HG02678 (cell line): ENCODE data around the gene NUP214.
"Not testable (repeated sequence)": the region's sequence is repeated elsewhere in the genome, so short reads cannot be mapped to it uniquely, and the experiment has no call there.

Source experiments
- ATAC-seq: cut with Tn5 transposase; IDR thresholded peaks from one replicate; pipeline ENCODE4 v1.9.1; 2021; ENCODE audit warnings: mild to moderate bottlenecking, moderate library complexity; ENCODE audit not compliant: unreplicated experiment

NUP214 gene

DNA sequence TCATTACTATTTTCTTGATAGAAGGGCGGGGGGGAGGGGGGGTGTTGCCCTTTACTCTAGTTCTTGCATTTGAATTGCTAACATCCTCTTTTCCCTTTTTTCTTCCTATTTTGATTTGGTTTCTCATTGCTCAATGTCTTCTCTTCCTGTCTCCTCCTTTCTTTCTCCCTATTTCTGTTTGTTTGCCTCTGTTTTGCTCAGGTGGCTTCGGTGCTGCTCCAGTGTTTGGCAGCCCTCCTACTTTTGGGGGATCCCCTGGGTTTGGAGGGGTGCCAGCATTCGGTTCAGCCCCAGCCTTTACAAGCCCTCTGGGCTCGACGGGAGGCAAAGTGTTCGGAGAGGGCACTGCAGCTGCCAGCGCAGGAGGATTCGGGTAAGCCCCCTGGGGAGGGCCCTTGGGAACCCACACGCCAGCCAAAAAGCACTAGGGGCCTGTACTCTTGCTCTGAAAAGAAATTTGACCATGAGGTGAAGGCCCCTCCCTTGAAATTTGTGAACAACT lies 102.6 kb downstream of the NUP214 start:
- no peak for ATAC-seq

DNA sequence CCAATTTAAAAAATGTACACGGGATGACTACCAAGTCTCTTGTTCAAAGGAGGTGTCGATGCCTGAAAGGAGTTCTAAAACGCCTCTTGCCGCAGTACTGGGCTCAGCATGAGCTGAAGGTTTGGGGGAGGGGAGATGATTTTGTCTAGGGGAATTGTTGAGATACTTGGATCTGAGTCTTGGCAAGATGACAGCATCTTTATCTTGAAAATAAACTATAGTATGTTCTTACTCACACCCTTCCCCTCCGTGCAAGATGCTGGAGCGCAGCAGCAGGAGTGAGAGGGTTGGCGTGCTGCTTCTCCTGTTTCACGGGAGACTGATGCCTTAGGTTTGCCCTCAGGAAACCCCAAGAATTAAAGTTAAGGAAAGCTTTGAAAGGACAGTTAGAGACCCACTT lies 103.6 kb downstream of the NUP214 start:
- ATAC-seq, result no peak

DNA sequence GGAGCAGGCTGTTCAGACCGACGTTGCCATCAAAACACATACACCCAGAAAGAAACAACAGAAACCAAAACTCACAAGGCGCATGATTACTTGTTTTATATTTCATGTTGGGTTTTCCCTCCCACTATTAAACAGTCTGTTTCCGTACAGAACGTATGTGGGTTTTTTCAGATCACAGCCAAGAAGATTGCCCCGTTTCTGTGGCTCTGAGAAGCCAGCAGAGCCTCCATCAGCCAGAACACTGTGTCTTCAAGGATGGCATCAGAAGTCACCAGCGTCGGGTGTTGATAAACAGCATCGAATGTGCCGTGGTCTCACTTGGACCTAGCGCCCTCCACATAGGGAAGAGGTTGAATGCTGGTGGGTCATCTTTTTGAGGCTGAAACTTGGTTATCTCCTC lies 108.2 kb downstream of the NUP214 start:
- no peak for ATAC-seq

DNA sequence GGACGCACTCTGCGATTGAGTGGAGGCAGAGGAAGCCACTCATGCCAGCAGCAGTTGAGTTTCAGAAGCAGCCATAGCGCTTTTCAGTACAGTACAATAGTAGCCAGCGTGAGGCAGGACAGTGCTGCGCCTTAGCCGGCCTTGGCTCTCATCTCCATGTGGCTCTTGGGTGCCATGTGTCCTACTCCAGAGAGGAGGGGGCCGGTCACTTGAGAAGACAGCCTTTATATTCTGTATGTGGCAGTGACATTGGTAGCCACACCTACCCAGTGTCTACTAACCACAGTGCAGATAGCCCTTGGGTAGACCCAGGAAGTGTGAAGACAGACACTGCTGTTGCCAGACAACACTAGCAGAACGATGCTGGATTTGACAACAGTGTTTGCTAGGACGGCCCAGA lies 108.6 kb downstream of the NUP214 start:
- ATAC-seq, result no peak

DNA sequence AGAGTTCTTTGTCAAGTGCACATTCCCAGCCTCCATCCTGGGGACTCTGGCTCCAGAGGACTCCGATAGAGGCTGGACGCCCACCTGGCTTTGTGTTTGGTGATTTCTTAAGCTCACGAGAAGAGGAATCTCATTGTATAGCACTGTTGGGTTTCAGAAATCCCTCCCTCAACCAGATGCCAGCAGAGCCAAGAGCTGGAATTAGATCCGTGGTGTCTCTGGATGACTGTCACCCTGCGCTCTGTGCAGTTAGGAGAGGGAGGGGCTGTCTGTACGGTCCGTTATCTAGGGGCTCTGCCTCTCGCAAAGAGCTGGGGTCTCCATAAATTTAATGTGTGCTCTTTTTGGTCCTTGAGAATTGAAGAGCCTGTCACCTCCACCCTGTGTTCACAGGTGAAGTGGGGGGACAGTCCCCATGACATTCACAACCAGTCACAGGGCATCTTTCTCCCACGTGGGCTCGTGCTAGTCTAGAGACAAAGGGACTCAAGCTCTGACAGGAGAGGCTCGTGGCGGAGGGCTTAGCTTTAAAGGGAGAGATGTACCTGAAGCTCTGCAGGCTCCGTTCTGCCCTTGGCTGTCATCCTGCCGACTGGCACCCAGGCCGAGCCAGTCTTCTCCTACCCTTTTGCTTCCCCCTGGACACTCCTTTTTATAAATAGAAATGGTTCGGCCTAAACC lies 109.6 kb downstream of the NUP214 start:
- ATAC-seq, result no peak

DNA sequence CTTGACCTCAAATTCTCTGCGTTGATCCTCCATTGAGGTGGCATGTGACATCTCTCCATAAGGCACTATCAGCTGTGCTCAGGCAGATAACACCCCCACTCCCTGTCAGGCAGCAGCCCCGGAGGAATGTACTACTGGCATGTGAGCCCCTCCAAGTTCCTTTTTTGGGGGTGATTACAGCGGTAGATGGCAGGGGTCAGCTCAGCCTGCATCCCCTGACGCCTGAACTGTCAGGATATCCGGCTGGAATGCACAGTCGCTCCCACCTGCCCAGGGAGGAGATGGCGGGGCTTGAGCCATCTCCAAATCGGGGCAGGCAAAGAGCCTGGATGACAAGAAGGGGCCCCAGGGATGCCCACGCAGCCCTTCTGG lies 110.1 kb downstream of the NUP214 start:
- ATAC-seq, result no peak

DNA sequence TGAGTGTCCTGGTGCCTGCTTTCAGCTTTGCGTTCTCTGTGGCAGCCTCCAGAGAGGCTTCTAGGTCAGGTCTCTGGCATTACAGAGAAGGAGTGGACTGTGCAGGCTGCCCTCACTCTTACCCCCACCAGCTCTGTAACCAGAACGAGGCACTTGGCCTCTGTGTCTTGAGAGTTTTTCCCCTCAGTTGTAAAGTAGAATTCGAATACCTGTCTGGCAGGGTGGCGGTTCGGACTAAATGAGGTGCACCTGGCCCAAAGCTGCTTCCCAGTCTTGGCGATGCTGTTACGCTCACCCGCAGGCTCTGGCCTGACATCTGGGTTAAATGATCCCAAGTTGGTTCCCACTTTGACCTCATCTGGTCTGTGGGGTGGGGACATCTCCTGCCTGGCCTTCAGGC lies 110.8 kb downstream of the NUP214 start:
- ATAC-seq, result no peak

DNA sequence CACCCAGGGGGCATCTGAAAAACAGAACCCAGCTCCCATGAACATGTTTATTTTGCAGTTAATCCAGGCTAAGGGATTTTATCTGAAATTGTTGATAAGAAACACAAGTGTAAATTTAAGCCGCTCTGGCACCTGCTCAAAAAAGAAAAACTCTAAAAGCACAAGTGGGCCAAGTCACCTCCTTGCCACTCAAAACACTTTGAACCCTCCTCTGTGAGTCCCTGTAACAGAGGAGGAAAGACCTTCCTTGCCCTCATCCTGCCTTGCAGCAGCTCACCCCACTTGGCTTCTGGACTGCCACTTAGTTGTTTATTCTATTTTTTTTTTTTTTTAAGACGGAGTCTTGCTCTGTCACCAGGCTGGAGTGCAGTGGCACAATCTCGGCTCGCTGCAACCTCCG lies 111.4 kb downstream of the NUP214 start:
- ATAC-seq, result no peak

DNA sequence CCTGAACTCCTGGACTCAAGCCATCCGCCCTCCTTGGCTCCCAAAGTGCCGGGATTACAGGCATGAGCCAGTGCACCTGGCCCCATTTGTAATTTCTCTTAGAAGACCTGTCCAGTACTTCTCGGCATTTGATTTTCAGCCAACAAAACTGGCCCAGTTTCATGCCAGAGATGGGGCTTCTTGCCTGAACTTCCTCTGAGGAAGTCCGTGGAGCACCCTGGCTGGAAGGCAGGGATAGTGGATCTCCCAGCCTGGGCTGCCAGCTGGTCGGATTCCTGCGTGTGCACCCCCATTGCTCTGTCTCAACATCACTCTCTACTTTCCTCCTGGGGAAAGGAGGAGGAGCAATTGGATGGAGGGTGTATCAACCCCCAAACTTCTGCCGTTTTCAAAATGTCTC lies 111.9 kb downstream of the NUP214 start:
- no peak for ATAC-seq

DNA sequence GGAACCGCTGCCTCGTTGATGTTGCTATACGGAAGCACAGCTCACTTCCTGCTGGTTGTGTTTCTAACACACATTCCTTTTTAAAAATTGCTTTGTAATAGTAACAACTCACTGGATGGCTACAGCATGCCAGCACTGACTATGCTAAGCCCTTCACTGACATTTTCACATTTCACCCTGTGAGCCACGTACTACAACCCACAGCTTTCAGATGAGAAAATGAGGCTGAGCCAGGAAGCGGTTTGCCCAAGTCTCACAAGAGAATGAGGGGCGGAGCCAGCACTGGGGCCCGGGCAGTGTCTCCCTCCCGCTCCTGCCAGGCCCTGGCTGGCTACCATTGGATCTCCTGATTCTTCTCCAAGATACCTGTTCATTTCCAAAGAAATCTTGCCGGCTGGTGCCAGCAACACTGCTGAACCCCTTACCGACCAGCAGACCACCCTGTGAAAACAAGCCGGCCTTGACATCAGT lies 112.6 kb downstream of the NUP214 start:
- ATAC-seq, result peak; percentile 88

DNA sequence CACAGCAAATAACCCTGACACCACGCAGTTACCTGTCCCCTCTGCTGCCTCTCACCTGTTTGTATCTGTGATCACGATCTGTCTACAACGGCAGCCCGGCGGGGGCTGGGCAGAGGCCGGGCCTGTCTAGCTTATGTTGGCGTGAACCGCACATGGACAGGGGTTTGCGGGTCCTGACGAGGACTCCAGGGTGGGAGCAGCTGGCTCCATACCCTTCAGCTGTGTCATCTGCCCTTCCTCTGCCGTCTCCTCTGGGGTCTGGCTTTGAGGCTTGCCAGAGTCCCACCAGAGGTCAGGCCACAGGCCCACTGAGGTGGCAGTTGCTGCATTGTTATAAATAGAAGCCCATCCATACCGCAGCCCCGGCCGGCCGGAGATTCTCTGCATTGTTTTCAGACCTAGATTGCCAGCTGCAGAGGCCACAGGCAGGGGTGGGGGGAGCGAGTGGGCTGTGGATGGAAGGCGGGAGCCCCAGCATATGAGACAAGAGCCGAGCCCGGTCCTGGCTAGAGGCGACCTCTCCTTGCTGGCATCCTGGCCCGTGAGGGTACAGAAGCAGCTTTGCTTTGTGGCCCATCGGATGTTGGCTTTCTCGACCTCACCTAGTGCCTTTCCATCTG lies 113.1 kb downstream of the NUP214 start:
- peak; percentile 28 for ATAC-seq

DNA sequence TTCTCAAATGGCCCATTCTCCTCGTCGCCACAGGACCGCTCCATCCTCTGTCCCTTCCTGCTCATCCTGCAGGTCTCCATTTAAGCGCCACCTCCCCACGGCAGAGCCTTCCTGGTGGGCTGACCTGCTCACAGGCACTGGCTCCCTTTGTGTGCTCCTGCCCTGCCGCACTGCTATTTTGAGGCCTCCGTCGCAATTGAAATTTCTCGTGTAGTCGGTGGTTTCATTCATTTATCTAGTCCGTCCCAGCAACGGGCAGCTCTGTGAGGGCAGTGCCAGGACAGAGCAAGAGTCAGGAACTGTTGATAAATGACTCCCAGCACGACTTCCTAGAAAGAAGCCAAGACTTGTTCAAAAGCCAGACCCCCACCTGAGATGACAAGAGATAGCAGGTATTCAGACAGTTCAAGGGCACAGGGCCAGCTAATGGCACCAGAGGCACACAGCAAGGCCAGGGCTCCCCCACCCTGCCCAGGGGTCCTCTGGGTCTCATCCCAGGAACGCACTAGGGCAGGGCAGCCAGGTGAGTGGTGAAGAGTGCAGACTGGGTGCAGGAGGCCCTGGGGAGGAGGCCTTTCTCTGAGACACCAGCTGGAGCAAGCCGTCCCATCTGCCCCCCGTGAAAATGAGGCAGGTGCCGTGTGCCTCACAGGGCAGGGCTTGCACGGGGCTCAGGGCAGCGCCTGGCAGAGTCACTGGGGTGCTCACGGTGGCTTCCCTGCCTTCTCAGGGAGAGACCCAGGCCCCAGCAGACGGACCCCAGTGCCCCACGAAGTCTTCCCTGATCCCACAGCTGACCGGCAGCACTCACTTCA lies 114.0 kb downstream of the NUP214 start:
- ATAC-seq, result no peak

DNA sequence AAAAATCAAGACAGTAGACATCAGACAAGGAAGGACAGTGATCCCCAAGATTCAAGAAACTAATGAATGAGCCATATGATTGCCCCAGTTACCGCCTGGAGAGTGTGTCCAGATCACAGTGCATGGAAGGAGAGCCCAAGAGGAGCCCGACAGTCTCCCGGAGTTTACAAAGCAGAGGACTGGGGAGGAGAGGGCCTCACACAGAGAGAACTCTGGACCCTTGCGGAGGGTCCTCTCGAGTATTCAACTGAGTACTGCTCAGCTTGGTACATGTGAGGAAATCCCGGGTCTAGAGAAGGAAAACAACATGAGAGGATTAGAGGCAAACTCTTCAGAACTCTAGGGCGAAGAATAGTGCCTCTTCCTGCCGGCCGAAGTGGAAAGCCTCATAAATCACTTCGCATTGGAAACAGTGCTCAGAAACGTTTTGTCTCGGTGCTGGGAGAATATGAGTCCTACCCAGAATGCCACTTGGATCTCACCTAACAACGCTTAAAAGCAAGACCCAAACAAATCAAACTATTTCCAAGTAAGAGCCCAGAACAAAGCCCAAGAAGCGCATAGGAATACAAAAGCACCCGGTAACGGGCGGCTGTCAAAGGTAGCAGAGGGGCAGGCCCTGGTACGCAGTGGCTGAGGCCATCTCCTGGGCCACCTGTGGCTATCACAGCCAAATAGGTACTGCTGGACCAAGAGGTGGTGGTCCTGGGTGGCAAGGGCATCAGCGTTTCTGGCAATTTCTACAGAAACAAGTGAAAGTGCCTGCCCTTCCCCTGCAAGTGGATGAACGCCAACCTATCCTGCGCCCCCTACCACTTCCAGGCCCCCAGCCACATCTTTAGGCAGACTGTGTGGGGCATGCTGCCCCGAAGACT lies 114.9 kb downstream of the NUP214 start:
- no peak for ATAC-seq

DNA sequence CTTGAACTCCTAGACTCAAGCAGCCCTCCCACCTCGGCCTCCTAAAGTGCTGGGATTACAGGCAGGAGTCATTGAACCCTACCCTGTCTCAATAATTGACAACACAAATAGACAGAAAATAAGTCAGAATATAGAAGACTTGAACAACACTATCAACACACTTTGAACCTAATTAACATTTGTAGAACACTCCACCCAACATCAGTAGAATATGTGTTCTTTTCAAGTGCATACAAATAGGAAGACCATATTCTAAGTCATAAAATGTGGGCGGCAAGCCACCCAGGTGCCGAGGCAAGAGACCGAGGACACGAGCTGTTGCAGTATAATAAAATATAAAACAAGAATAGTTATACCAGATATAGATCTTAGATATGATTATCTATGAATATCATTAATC lies 118.9 kb downstream of the NUP214 start:
- not testable (repeated sequence) for ATAC-seq

DNA sequence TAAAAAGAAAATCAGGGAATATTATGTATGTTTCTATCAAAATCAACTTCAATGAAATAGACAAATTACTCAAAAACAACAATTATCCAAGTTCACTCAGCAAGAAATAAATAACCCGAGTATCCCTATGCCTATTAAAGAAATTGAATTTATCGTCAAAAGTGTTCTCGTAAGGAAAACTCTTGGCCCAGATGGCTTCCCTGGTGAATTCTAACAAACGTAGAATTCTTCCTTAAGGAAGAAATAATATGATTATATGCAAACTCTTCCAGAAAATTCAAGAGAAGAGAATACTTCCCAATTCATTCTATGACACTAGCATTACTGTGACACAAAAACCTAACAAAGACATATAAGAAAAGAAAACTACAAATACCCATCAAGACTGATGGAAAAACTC lies 121.2 kb downstream of the NUP214 start:
- ATAC-seq, result no peak

DNA sequence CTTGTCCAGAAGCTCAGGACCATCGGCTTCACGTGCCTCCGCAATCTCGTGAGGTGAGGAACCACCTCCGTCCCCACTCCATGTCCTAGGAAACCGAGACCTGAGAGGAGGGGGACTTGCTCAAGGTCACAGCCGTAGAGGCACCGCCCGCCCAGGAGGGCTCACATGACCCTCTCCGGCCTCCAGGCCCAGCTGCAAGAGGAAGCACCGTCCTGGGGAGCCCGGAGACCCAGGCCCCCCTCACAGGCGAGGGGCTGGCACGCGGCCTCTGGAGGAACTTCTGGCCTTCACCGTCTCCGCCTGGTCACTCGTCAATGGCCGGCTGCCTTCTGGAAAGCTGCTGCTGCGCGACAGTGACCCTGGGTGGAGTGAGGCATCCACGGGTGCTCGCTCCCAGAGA lies 126.7 kb downstream of the NUP214 start:
- no peak for ATAC-seq

DNA sequence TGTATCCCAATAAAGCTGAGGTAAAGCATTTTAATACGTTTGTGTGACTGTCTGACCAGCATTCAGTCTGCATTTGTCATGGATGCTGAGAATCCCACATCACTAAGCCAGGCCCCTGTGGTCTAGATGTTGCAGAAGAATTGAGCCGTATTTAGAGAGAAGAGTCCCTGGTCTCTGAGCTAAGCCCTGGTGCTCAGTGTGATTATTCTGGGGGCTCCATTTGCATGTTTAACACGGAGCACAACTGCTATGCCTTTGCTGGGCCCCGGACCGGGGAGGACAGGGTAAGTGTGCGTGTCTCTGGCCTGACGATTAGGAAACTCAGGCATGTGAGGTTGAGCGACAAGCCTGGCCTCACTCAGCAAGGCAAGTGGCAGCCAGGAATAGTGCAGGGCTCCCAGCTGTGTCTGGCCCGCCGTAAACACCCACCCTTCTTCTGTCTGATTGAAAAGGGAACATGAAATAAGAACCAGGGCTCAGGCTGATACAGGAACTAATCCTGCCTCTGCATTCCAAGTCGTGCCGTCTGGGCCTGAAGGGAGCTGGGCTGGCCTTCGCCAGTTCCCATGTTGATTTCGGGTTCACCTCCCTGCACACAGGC lies 128.6 kb downstream of the NUP214 start:
- ATAC-seq, result no peak

DNA sequence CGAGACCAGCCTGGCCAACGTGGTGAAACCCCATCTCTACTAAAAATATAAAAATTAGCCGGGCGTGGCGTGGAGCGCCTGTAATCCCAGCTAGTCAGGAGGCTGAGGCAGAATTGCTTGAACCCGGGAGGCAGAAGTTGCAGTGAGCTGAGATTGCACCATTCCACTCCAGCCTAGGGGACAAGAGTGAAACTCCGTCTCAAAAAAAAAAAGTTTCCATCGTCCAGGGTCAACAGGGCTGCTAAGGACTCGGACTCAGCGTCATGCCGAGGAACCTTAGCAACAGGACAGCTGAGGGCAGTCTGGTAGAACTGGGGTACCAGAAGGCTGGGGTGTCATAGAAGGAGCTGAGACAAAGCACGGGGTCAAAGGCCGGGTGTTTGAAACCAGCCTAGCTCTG lies 129.2 kb downstream of the NUP214 start:
- ATAC-seq, result no peak

DNA sequence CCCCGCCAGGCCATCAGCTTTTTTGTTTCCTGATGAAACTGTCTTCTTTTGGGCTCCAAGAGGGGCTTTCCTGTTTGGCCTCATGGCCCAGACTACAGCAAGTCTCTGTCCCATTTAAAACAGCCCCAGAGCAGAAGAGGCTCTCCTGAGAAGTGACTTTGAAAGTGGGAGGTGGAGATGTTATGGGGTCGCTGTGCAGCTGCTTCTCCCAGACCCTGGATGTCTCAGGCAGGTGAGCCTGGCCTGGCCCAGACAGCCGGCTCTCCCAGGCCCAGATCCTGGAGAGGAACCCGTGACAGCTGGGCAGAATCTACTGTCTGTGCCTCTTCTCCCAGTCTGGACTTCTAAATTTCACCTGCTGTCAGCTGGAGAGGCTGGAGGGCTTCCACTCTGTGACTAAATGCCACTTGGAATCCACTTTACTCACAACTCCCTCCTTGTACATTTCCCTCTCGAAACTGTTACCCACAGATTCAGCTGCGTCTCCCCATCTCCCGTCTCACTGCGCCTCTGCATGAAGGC lies 130.4 kb downstream of the NUP214 start:
- ATAC-seq, result peak; percentile 1
